ENCODE measurements around the gene MYH16. TPM values are rescaled to one million over a fixed set of nuclear protein-coding genes. Genes with fewer than 3 reads are reported as not detected.
"Not testable (repeated sequence)": the region's sequence is repeated elsewhere in the genome, so short reads cannot be mapped to it uniquely, and the experiment has no call there.

The MYH16 gene
- total RNA-seq, 4 donors from 2014 or later: not detected

GRCh38 chr7:99340659-99341058, 68.0 kb downstream of the MYH16 start:
- ATAC-seq (ENCODE audit: low FRiP score): no peak
- no peak for TF ChIP-seq CTCF (IDR thresholded peaks at IDR 0.05)

GRCh38 chr7:99344061-99344647, 71.5 kb downstream of the MYH16 start:
- no peak for ATAC-seq (ENCODE audit: low FRiP score)

More at GRCh38 chr7:99340659-99341058, 68.0 kb downstream of the MYH16 start:
- DNase-seq (ENCODE audit: low spot score): no peak

GRCh38 chr7:99350641-99351040, 78.0 kb downstream of the MYH16 start:
- ATAC-seq (ENCODE audit: low FRiP score); DNase-seq (ENCODE audit: low spot score): not testable (repeated sequence)

More at GRCh38 chr7:99344061-99344647, 71.5 kb downstream of the MYH16 start:
- TF ChIP-seq CTCF (IDR thresholded peaks at IDR 0.05): no peak
- no peak for DNase-seq (ENCODE audit: low spot score)

GRCh38 chr7:99352247-99352646, 79.6 kb downstream of the MYH16 start:
- no peak for TF ChIP-seq CTCF (IDR thresholded peaks at IDR 0.05)
- ATAC-seq (ENCODE audit: low FRiP score) (no peak), DNase-seq (ENCODE audit: low spot score) (no peak)

- no peak for TF ChIP-seq CTCF (IDR thresholded peaks at IDR 0.05)
- DNase-seq (ENCODE audit: low spot score) (no peak), ATAC-seq (ENCODE audit: low FRiP score) (no peak)
Observed at GRCh38 chr7:99355098-99355497, 82.5 kb downstream of the MYH16 start.

- DNase-seq (ENCODE audit: low spot score) (no peak), ATAC-seq (ENCODE audit: low FRiP score) (no peak)
- TF ChIP-seq CTCF (IDR thresholded peaks at IDR 0.05): no peak
Observed at GRCh38 chr7:99357701-99358490, 85.3 kb downstream of the MYH16 start.

- not testable (repeated sequence) for ATAC-seq (ENCODE audit: low FRiP score); DNase-seq (ENCODE audit: low spot score)
Observed at GRCh38 chr7:99358521-99358920, 85.9 kb downstream of the MYH16 start.

Measured in omental fat pad (tissue), 4 donors.